Astrocyte of the spinal cord (primary cell): ENCODE results near the gene IREB2.

ENCODE experiments used
- DNase-seq: peaks from one replicate; pipeline ENCODE4 v3.0.0; 2011; ENCODE audit warnings: low read depth, low spot score
- H3K4me3 ChIP-seq: 2 replicates; pipeline ENCODE4 v1.5.1; 2011; ENCODE audit warnings: low read depth, mild to moderate bottlenecking, low read length, moderate library complexity
- CTCF ChIP-seq: IDR thresholded peaks from 2 replicates; pipeline ENCODE4 v1.5.1; 2012; ENCODE audit warnings: low read depth, mild to moderate bottlenecking, low read length, inconsistent platforms
- in situ Hi-C: cut with HindIII; loops from 2 replicates; pipeline ENCODE4 v1.10.0; 2017; ENCODE audit warnings: low sequenced_read_pairs

Gene IREB2

GRCh38 chr15:78449220-78449999, 11.4 kb downstream of the IREB2 start:
- DNase-seq, result no peak
- H3K4me3 ChIP-seq, result no peak overlapping the region
- in situ Hi-C loops, result no loop called here
- TF ChIP-seq CTCF, result no peak

GRCh38 chr15:78450285-78450858, 12.4 kb downstream of the IREB2 start:
- no peak for TF ChIP-seq CTCF
- H3K4me3 ChIP-seq, result no peak overlapping the region
- no peak for DNase-seq
- in situ Hi-C loops, result no loop called here

GRCh38 chr15:78452485-78452884, 14.5 kb downstream of the IREB2 start:
- H3K4me3 ChIP-seq, result no peak overlapping the region

GRCh38 chr15:78453447-78453846, 15.4 kb downstream of the IREB2 start:
- no peak overlapping the region for H3K4me3 ChIP-seq
- no peak for DNase-seq
- in situ Hi-C loops, result no loop called here
- TF ChIP-seq CTCF, result no peak

More at GRCh38 chr15:78452485-78452884, 14.5 kb downstream of the IREB2 start:
- no peak for DNase-seq
- in situ Hi-C loops, result no loop called here
- TF ChIP-seq CTCF, result no peak

GRCh38 chr15:78454992-78455391, 17.0 kb downstream of the IREB2 start:
- in situ Hi-C loops, result no loop called here
- TF ChIP-seq CTCF, result no peak
- no peak overlapping the region for H3K4me3 ChIP-seq
- no peak for DNase-seq

DNA sequence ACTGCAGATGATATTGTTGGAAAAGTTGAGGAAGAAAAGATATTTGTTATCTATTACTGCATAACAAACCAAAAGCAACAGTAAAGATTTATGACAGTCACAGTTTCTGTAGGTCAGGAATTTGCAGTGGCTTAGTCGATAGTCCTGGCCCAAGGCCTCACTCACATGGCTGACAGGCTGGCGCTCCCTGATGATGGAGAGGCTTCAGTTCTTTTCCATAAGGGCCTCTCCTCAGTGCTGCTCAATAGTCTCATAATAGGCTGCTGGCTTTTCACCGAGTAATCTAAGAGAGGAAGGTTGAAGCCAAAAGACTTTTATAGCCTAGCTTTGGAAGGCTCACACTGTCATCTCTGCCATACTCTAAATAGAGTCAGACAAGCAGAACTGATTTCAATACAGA, 17.7 kb downstream of the IREB2 start:
- no peak for DNase-seq
- no peak for TF ChIP-seq CTCF
- in situ Hi-C loops, result no loop called here
- no peak overlapping the region for H3K4me3 ChIP-seq
